IMR-90 (cell line): ENCODE data around the gene FAHD2A. TPM values are rescaled to one million over a fixed set of nuclear protein-coding genes. Genes with fewer than 3 reads are reported as not detected.
A peak's percentile ranks its signal among the peaks of the same experiment; 100 is the strongest.
"Not testable (repeated sequence)": the region's sequence is repeated elsewhere in the genome, so short reads cannot be mapped to it uniquely, and the experiment has no call there.

Experiments
- ATAC-seq: fragments of 200-7000 bp; cut with Tn5 transposase; 2 replicates; pipeline ENCODE4 v1.9.1; 2020; ENCODE audit warnings: low read depth, mild to moderate bottlenecking, moderate library complexity
- BruUV-seq: library from RNA; stranded (reverse); fragments of 400-500 nt; replicated peaks from 2 replicates; lab custom pipeline; 2021; lab: Mats Ljungman, UMichigan
- CTCF ChIA-PET: fragments of 300-600 bp; formaldehyde crosslinking; extraction: SDS; loops from one replicate; lab custom pipeline; 2021; ENCODE audit warnings: antibody characterized with exemption; lab: Yijun Ruan, JAX
- POLR2A ChIA-PET: fragments of 300-600 bp; sonication (Branson Sonifier 250); formaldehyde crosslinking; loops from one replicate; lab custom pipeline; 2022; ENCODE audit warnings: antibody characterized with exemption; ENCODE audit not compliant: unreplicated experiment; lab: Charles Lee
- DNase-seq: peaks from one replicate; pipeline ENCODE4 v3.0.0; 2013
- H2AFZ ChIP-seq: replicated peaks from 2 replicates; pipeline ENCODE3; 2013; ENCODE audit warnings: low read length, mild to moderate bottlenecking; ENCODE audit not compliant: poor library complexity
- H2AK5ac ChIP-seq: 2 replicates; pipeline ENCODE4 v1.6.1; 2013; ENCODE audit warnings: low read depth, low read length, inconsistent platforms
- H2AK9ac ChIP-seq: replicated peaks from 2 replicates; pipeline ENCODE3; 2013; ENCODE audit warnings: mild to moderate bottlenecking, low read depth, low read length, moderate library complexity; ENCODE audit not compliant: poor library complexity
- H2BK120ac ChIP-seq: 2 replicates; pipeline ENCODE4 v1.6.1; 2013; ENCODE audit warnings: low read depth, low read length, inconsistent platforms
- H2BK15ac ChIP-seq: 3 replicates; pipeline ENCODE4 v1.6.1; 2013; ENCODE audit warnings: low read depth, low read length, inconsistent platforms
- H2BK20ac ChIP-seq: 2 replicates; pipeline ENCODE4 v1.6.1; 2013; ENCODE audit warnings: low read depth, mild to moderate bottlenecking, inconsistent platforms, low read length, moderate library complexity
- H2BK5ac ChIP-seq: 2 replicates; pipeline ENCODE4 v1.6.1; 2013; ENCODE audit warnings: mild to moderate bottlenecking, low read depth, low read length, inconsistent platforms; ENCODE audit not compliant: poor library complexity, severe bottlenecking
- H3K14ac ChIP-seq: replicated peaks from 2 replicates; pipeline ENCODE4 v1.6.1; 2013; ENCODE audit warnings: low read depth, low read length, inconsistent platforms
- H3K18ac ChIP-seq: 2 replicates; pipeline ENCODE4 v1.6.1; 2013; ENCODE audit warnings: low read depth, low read length, control low read depth
- H3K23ac ChIP-seq: 2 replicates; pipeline ENCODE4 v1.6.1; 2013; ENCODE audit warnings: low read depth, low read length, inconsistent platforms
- H3K27ac ChIP-seq: 2 replicates; pipeline ENCODE4 v1.5.1; 2013; ENCODE audit warnings: mild to moderate bottlenecking, control low read depth, low read length; ENCODE audit not compliant: insufficient read depth
- H3K27me3 ChIP-seq: 2 replicates; pipeline ENCODE4 v1.6.1; 2013; ENCODE audit warnings: low read length; ENCODE audit not compliant: control insufficient read depth, insufficient read depth
- H3K36me3 ChIP-seq: 2 replicates; pipeline ENCODE4 v1.6.1; 2013; ENCODE audit warnings: low read length, mixed read lengths; ENCODE audit not compliant: control insufficient read depth, insufficient read depth
- H3K4ac ChIP-seq: 2 replicates; pipeline ENCODE4 v1.6.1; 2013; ENCODE audit warnings: low read depth, low read length, inconsistent platforms
- H3K4me1 ChIP-seq: 2 replicates; pipeline ENCODE4 v1.6.1; 2013; ENCODE audit warnings: low read length, mixed read lengths; ENCODE audit not compliant: control insufficient read depth, insufficient read depth
- H3K4me2 ChIP-seq: 2 replicates; pipeline ENCODE4 v1.6.1; 2013; ENCODE audit warnings: low read depth, mild to moderate bottlenecking, control low read depth, low read length, moderate library complexity
- H3K4me3 ChIP-seq: 2 replicates; pipeline ENCODE4 v1.5.1; 2013; ENCODE audit warnings: low read depth, mild to moderate bottlenecking, control low read depth, low read length, moderate library complexity; ENCODE audit not compliant: insufficient read depth
- H3K56ac ChIP-seq: 2 replicates; pipeline ENCODE4 v1.6.1; 2013; ENCODE audit warnings: low read length, inconsistent platforms; ENCODE audit not compliant: insufficient read depth; ENCODE audit errors: extremely low read depth
- H3K79me1 ChIP-seq, 2 experiments: 2 replicates each; pipeline ENCODE4 v1.6.1; 2013; ENCODE audit warnings: low read length in 2 of 2, inconsistent platforms in 1 of 2, low read depth in 1 of 2
- H3K9ac ChIP-seq: 2 replicates; pipeline ENCODE4 v1.6.1; 2013; ENCODE audit warnings: low read depth, low read length, control low read depth
- H3K9me1 ChIP-seq: 2 replicates; pipeline ENCODE4 v1.6.1; 2013; ENCODE audit warnings: low read length, inconsistent platforms; ENCODE audit not compliant: insufficient read depth
- H3K9me3 ChIP-seq: 2 replicates; pipeline ENCODE4 v1.6.1; 2013; ENCODE audit warnings: low read length; ENCODE audit not compliant: control insufficient read depth, insufficient read depth
- H4K20me1 ChIP-seq: 2 replicates; pipeline ENCODE4 v1.6.1; 2013; ENCODE audit warnings: low read length, inconsistent platforms; ENCODE audit not compliant: insufficient read depth
- H4K5ac ChIP-seq: 2 replicates; pipeline ENCODE4 v1.6.1; 2013; ENCODE audit warnings: mild to moderate bottlenecking, low read depth, low read length, control low read depth
- H4K8ac ChIP-seq, 2 experiments: 2 replicates each; pipeline ENCODE4 v1.6.1; 2013; ENCODE audit warnings: low read depth in 2 of 2, low read length in 2 of 2, control low read depth in 1 of 2, inconsistent platforms in 1 of 2
- H4K91ac ChIP-seq: 2 replicates; pipeline ENCODE4 v1.6.1; 2013; ENCODE audit warnings: low read depth, low read length, inconsistent platforms; ENCODE audit not compliant: insufficient read depth
- WGBS, 2 experiments: methylation state at CpG; one replicate each; pipeline versions ENCODE4 v1.1.5 to v1.1.7; 2013; ENCODE audit warnings: missing lambda C conversion rate in 2 of 2; ENCODE audit not compliant: insufficient read length in 1 of 2; ENCODE audit errors: extremely low coverage in 2 of 2; 5-methylcytosine and 5-hydroxymethylcytosine counted together
- dilution Hi-C: fragments of 300-500 bp; cut with HindIII; formaldehyde crosslinking; loops from one replicate; pipeline ENCODE4 v1.14.3; 2018; ENCODE audit warnings: low sequenced_read_pairs; ENCODE audit not compliant: unreplicated experiment
- in situ Hi-C: fragments of 300-500 bp; cut with MboI; formaldehyde crosslinking; loops from 3 replicates; pipeline ENCODE4 v1.14.3; 2019; ENCODE audit warnings: low sequenced_read_pairs, inconsistent platforms, mixed read lengths
- intact Hi-C: fragments of 100-400 bp; cut with micrococcal nuclease; formaldehyde crosslinking; loops from 2 replicates; pipeline ENCODE4 v1.10.0; 2022
- polyA plus RNA-seq, 3 experiments: library from polyadenylated mRNA; depleted of rRNA; stranded (reverse); fragments of >200 nt; gene quantifications; 2 replicates each; pipeline ENCODE4 v1.2.3, GENCODE V29; 2012; ENCODE audit warnings: low replicate concordance in 1 of 3
- total RNA-seq: library from RNA; depleted of rRNA; stranded (reverse); fragments of >200 nt; gene quantifications from 2 replicates; pipeline ENCODE4 v1.2.3, GENCODE V29; 2012

FAHD2A gene
- total and polyA plus RNA-seq, 2 of the 4 experiments (the other 2 are of a cell fraction): 35.1 to 36.2 TPM

GRCh38 chr2:95433973-95434372 lies 31.5 kb downstream of the FAHD2A start:
- H3K36me3 ChIP-seq, dilution Hi-C loops, in situ Hi-C loops, H3K27me3 ChIP-seq, H3K56ac ChIP-seq, H4K20me1 ChIP-seq, H3K79me1 ChIP-seq, H2AFZ ChIP-seq, intact Hi-C loops, CTCF ChIA-PET, H3K4me3 ChIP-seq, H2AK9ac ChIP-seq, H3K9me1 ChIP-seq, BruUV-seq, H3K9me3 ChIP-seq, H3K9ac ChIP-seq, DNase-seq, H3K4me1 ChIP-seq, POLR2A ChIA-PET: not testable (repeated sequence)
- Histone ChIP-seq H3K23ac (peak overlapping the region; percentile 79; the same call in 1 of the 2 replicates), H2BK15ac (peak overlapping the region; percentile 79; the same call in 1 of the 3 replicates), H3K4ac (peak overlapping the region; percentile 96), H4K91ac (peak overlapping the region; percentile 84), H4K8ac (peak overlapping the region; percentile 68 to 97), H3K18ac (peak overlapping the region; percentile 69), H2BK120ac (peak overlapping the region; percentile 96), H2AK5ac (peak overlapping the region; percentile 95; the same call in 1 of the 2 replicates), H4K5ac (peak overlapping the region; percentile 37), H3K27ac (peak overlapping the region; percentile 77), H3K14ac (peak overlapping the region; percentile 84), H2BK5ac (peak overlapping the region; percentile 71), H3K4me2 (peak overlapping the region; percentile 2; the same call in 1 of the 2 replicates), H2BK20ac (peak overlapping the region; percentile 94)
- ATAC-seq: peak; percentile 5
- no CpG with 5 or more reads among the region's 2 CpGs for WGBS, 2 experiments
